Subcutaneous adipose tissue (tissue), 4 donors: ENCODE results near the gene WDR72. TPM values are rescaled to one million over a fixed set of nuclear protein-coding genes. Genes with fewer than 3 reads are reported as not detected.

Experiments used
- total RNA-seq, 4 donors: library from RNA; depleted of rRNA; stranded (reverse); fragments of >200 nt; gene quantifications; one replicate each; pipeline ENCODE4 v1.1.0, GENCODE V29; 2016
- TF ChIP-seq, protein P1 (sequence below): fragments of 450-650 bp; IDR thresholded peaks from one replicate; pipeline ENCODE4 v1.5.1; 2016; ENCODE audit warnings: low read depth, mild to moderate bottlenecking, control low read depth, antibody characterized with exemption, moderate library complexity

The WDR72 gene
- total RNA-seq, 4 donors from 2014 or later, result not detected

DNA sequence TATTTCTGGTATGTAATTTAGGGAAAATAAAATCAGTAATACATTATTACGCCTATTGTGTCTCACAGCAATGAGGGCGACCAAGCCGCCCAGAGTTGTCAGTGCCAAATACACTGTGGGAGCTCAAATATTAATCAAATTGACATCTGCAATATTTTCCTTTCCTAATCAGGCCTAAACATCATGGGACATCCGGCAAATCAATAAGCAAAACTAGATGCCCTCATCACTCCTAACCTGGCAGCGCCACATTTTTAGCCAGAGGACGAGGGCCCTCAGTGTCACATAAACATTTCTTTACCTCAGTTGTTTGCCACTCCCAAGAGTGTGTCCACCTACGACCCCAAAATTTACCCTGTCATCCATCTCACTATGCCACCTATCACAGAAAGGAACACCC is 64.1 kb downstream of the WDR72 start:
- TF ChIP-seq, protein P1, sequence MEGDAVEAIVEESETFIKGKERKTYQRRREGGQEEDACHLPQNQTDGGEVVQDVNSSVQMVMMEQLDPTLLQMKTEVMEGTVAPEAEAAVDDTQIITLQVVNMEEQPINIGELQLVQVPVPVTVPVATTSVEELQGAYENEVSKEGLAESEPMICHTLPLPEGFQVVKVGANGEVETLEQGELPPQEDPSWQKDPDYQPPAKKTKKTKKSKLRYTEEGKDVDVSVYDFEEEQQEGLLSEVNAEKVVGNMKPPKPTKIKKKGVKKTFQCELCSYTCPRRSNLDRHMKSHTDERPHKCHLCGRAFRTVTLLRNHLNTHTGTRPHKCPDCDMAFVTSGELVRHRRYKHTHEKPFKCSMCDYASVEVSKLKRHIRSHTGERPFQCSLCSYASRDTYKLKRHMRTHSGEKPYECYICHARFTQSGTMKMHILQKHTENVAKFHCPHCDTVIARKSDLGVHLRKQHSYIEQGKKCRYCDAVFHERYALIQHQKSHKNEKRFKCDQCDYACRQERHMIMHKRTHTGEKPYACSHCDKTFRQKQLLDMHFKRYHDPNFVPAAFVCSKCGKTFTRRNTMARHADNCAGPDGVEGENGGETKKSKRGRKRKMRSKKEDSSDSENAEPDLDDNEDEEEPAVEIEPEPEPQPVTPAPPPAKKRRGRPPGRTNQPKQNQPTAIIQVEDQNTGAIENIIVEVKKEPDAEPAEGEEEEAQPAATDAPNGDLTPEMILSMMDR, result no peak

DNA sequence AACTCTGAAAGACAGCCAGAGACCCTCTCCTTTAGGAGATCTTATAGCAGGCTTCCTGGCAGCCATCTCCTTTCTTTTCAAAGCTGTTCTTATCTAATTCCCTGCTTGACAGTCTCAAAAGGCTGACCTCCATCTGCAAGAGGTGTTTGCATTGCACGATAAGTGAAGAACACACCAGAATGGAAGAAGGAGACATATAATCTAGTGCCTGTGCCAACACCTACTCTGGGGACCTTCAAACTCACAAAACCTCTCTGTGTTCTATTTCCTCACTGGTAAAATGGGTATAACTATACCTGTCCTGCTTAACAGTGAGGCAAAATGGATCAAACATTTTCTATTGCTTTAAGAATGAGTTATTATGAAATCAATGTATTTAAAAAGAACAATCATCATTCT is 65.0 kb downstream of the WDR72 start:
- TF ChIP-seq, protein P1, result no peak

DNA sequence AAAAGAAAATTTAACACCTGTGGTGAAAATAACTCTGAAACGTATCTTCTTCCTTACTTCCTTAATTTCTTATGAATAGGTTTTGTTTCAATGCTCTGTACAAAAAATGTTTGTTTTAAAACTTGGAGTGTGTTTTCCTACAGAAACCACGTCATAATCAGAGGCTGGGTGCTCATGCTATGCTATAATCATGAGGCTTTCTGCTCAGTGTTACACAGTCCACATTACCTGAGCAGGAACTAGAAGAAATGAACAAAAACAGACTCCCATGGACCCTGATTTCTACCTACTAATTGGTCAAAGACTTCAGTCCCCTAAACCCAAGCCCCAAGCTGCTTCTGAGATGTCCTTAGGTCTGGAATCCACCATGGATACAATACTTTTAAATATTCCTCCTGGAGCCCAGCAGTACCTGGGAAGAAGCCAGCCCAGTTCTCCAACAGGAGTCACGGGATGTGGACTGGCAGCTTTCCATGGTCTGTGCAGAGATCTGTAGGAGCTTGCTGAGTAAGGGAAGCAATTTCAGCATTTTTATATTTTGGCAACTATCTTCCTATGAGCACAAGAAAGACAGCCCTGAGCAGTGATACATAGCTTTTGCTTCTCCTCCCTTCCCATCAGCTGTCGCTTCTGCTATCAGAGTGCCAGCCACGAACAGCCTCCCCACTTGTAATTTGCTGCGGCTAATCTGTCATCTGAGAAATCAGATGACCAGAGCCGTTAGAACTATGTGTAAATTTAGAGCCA is 65.6 kb downstream of the WDR72 start:
- TF ChIP-seq, protein P1, result no peak

DNA sequence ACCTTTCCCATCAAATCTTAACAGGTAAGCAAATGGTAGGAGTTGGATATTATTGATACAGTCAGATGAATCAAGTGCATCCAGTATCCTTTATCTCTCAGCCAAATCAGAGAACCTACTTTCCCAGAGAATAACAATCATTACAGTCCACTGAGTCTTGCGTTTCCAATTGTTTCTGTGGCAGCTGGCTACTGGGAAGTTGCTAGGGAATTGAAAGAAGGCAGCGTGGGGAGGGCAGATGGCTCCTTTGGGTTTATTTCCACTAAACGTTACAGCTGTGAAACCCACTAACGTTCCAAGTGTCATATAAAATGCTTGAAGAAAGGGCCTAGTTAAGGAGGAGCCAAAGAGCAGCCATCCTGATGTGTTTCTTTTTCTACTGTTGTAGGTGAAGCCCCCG is 78.4 kb downstream of the WDR72 start:
- TF ChIP-seq, protein P1, result no peak

DNA sequence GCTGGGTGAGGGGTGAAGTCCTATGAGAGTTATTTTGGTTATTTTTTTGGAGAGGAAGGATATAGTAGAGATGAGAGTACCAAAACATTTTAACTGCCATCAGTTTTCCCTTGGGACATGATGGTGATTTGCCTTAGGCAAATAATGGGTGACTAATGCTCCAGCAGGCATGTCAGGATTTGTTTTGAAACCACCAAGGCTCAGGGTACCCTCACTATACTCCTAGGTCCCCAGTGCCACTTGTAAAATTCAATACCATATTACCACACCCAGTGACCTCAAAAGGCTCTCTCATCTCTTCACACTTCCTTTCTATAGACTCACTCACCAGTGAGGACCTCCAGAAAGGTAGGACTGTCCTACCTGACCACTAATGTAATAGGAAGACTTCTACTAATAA is 83.6 kb downstream of the WDR72 start:
- TF ChIP-seq, protein P1, result no peak

DNA sequence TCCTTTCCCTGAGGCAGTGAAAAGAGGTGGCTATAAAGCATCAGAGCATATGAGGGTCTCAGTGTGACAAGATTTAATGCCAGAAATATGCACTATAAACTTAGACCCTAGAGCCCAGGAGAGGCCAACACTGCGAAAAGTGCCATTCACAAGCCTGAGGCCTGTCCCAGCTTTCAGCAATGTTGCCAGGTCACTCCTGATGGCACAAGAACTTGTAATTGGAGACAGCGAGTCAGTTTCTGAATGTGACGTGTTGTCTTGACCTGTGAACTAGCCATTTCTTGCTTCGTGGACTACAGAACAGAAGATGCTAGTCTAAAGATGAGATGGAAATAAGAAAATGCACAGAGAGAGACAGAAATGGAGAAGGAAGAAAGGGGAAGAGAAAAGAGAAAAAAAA is 87.9 kb downstream of the WDR72 start:
- TF ChIP-seq, protein P1, result no peak

DNA sequence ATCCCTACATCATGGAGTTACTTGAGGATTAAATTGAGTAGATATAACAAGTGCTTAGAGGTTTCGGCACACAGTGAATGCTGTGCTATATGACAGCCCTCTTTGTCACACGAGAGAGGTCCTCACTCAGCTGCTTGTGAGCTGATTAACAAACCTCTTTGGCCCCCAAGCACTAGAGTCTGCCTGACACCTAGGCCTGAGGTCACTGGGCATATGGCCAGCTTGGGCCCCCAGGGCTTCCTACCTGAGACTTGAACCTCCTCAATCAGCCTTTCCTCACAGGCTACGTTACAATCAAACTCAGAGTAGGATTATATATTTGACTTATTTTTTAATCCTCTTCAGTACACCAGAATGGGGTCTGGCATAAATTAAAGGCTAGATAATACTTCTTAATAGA is 88.8 kb downstream of the WDR72 start:
- TF ChIP-seq, protein P1, result no peak
